T-helper 2 cell treated with Interferon-gamma antibody and Interleukin-4, amounts not matched to agents 5 μg/mL and 100 μg/mL, for 36 hours (primary cell): ENCODE data around the gene MAP3K21.

Experiments
- DNase-seq: peaks from one replicate; pipeline ENCODE4 v3.0.0; 2021; ENCODE audit warnings: low spot score
- H3K27ac Mint-ChIP-seq: one replicate; pipeline ENCODE4 v1.8.0; 2021; ENCODE audit warnings: mild to moderate bottlenecking, mixed read lengths
- H3K27me3 Mint-ChIP-seq: one replicate; pipeline ENCODE4 v1.8.0; 2021; ENCODE audit warnings: low read depth, mixed read lengths
- H3K36me3 Mint-ChIP-seq: one replicate; pipeline ENCODE4 v1.8.0; 2021; ENCODE audit warnings: low read depth, mixed read lengths
- H3K4me1 Mint-ChIP-seq: one replicate; pipeline ENCODE4 v1.8.0; 2021; ENCODE audit warnings: low read depth, mixed read lengths
- H3K4me3 Mint-ChIP-seq: one replicate; pipeline ENCODE4 v1.8.0; 2022; ENCODE audit warnings: mild to moderate bottlenecking, moderate library complexity, mixed read lengths
- H3K9me3 Mint-ChIP-seq: one replicate; pipeline ENCODE4 v1.8.0; 2021; ENCODE audit warnings: mixed read lengths

Gene MAP3K21

DNA sequence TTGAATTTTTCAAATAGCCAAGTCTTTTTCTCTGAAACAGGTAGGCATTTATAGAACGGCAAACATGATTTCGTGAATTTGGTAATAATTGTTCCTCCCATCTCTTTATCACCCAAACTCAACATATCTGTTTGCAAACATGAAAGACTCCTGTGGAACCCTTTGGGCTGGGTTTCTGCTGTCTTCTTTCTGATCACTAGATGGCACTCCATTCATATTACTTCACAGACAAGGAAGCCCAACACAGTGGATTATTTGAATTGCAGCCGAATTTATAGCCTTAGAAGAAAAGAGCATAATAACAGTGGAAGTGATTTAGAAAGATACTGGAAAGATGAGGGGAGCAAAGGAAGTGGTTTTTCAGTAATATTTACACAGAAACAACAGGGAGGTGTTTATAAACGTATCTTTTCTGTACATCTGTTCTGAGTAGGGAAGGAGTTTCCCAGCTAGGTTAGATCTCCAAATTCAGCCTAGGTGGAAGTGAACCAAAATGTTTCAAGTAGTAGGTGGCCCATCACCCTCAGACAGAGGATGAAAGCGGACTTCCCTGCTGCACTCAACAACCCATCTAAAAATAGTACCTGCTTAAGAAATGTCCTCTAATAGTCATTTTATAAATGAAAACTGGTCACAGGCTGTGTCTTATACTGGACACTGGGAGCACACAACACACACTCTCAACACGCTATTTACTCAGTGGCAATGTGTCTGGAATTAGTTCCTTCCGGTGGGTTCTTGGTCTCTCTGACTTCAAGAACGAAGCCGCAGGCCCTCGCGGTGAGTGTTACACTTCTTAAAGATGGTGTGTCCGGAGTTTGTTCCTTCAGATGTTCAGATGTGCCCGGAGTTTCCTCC lies 67.6 kb downstream of the MAP3K21 start:
- H3K36me3 Mint-ChIP-seq, result no peaks in the 10 kb centered on the region
- H3K4me3 Mint-ChIP-seq, result no peak overlapping the region
- H3K27ac Mint-ChIP-seq, result no peak overlapping the region
- peaks cover 24% of the 10 kb centered on the region for H3K27me3 Mint-ChIP-seq
- no peak for DNase-seq
- H3K4me1 Mint-ChIP-seq, result no peaks in the 10 kb centered on the region
- no peaks in the 10 kb centered on the region for H3K9me3 Mint-ChIP-seq

DNA sequence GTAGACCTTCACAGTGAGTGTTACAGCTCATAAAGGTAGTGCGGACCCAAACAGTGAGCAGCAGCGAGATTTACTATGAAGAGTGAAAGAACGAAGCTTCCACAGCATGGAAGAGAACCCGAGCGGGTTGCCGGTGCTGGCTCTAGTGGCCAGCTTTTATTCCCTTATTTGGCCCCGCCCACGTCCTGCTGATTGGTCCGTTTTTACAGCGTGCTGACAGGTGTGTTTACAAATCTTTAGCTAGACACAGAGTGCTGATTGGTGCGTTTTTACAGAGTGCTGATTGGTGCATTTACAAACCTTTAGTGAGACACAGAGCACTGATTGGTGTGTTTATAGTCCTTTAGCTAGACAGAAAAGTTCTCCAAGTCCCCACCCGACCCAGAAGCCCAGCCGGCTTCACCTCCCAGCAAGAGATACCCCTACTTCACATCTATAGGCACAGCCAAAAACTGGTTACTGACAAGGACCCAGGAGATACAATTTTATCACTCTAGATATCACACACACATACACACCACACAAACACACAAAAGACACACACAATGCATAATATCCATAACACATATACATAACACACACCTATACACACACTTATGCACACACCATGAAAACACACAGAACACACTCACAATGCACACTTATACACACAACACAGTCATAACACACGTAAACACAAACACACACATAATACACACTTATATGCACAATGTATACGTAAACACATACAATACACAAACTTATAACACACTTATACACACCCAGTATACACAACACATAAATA lies 68.5 kb downstream of the MAP3K21 start:
- no peaks in the 10 kb centered on the region for H3K9me3 Mint-ChIP-seq
- no peak overlapping the region for H3K4me3 Mint-ChIP-seq
- H3K27me3 Mint-ChIP-seq, result peaks cover 25% of the 10 kb centered on the region
- no peaks in the 10 kb centered on the region for H3K36me3 Mint-ChIP-seq
- no peak for DNase-seq
- H3K27ac Mint-ChIP-seq, result no peak overlapping the region
- H3K4me1 Mint-ChIP-seq, result peaks cover 4% of the 10 kb centered on the region

DNA sequence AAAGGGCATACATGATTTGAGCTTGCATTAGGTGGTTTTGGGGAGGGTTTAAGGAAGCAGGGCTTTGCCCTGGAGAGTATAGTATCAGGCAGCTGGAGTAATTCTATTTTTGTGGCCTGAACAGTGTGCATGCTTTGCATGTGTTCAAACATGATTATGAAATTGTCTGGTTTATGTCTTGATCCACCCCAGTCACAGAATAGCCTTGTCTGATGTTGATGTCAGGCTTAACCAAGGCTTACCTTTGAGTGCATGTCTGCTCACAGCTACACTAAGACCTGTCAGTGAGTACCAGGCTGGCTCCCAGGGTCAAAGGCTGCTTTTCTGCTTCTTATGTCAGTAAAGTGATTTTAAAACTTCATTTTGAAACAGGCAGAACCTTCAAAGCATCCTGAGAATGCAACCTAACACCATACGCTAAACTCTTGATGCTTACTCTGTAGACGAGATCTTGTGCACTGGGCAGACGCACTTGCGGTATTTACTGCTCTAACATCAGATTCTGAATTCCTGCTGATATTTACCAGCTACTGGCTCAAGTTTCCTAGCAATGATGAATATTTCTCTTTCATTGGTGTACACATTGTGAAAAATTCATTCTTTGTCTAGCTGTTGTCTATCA lies 78.9 kb downstream of the MAP3K21 start:
- Mint-ChIP-seq H3K4me3 (peak overlapping the region; percentile 2), H3K27me3 (peaks cover 8% of the 10 kb centered on the region), H3K27ac (peak overlapping the region; percentile 46), H3K9me3 (peaks cover 20% of the 10 kb centered on the region), H3K4me1 (peaks cover 23% of the 10 kb centered on the region), H3K36me3 (peaks cover 10% of the 10 kb centered on the region)
- no peak for DNase-seq

DNA sequence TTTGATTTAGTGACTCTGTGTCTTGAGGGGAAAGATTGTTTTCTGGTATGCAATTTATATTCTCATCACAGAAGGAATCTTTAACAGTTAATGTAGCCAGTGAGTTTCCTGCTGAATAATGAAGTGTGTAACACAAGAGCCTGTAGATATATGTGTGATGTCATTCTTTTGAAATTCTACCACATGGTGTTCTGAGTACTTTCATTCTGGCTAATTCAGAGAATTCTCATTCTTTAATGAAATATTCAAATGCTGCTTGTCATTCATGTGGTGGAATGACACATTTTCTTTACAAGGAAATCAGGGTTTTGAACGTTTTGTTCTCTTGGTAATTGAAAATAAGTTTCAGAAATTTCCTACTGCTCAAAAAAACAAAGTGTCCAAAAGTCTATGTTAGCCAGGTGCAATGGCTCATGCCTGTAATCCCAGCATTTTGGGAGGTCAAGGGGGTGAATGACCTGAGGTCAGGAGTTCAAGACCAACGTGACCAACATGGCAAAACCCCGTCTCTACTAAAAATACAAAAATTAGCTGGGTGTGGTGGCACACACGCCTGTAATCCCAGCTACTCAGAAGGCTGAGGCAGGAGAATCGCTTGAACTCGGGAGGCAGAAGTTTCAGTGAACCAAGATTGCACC lies 79.6 kb downstream of the MAP3K21 start:
- peak overlapping the region; percentile 2 for H3K4me3 Mint-ChIP-seq
- H3K27me3 Mint-ChIP-seq, result peaks cover 8% of the 10 kb centered on the region
- H3K27ac Mint-ChIP-seq, result peak overlapping the region; percentile 46
- H3K36me3 Mint-ChIP-seq, result peaks cover 10% of the 10 kb centered on the region
- peaks cover 23% of the 10 kb centered on the region for H3K4me1 Mint-ChIP-seq
- no peak for DNase-seq
- peaks cover 20% of the 10 kb centered on the region for H3K9me3 Mint-ChIP-seq

DNA sequence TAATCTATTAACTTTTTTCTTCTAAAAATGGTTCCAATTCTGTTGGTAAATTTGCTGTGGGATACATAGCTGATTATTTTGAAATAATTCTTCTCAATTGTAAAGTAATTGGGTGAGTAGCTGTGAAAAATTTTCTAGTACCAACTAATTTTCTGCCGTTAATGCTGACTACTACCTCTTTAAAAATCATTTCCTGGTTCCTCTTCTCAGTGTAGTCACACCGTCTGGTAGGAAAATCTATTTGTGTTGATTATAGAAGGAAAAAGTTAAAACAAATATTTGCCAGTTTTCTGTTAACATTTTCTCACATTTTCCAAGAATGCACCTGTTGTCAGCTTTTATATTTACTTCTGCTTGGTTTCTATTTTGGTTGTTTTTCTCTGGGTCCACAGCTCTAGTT lies 82.0 kb downstream of the MAP3K21 start:
- no peak overlapping the region for H3K4me3 Mint-ChIP-seq
- no peak overlapping the region for H3K27ac Mint-ChIP-seq
- H3K9me3 Mint-ChIP-seq, result peaks cover 17% of the 10 kb centered on the region
- peaks cover 10% of the 10 kb centered on the region for H3K36me3 Mint-ChIP-seq
- H3K4me1 Mint-ChIP-seq, result peaks cover 23% of the 10 kb centered on the region
- peaks cover 6% of the 10 kb centered on the region for H3K27me3 Mint-ChIP-seq
- DNase-seq, result no peak

DNA sequence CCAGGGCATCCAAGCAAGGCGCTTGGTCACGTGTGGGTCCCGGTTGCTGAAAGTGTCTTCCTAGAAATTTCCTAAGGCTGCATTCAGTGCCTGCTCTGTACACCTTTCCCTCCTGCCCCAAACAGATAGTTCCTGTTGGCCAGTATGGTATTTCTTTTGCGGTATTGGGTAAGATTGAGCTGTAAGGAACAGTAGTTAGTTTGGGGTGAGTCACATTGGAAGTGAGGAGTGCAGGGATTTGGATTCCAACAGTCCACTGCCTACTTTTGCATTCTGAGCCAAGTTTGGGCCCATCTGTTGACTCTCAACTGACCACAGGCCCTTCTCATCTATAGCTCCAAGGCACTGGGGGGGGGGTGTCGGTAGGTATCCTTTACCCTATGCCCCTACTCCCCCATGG lies 83.4 kb downstream of the MAP3K21 start:
- no peak overlapping the region for H3K4me3 Mint-ChIP-seq
- no peak overlapping the region for H3K27ac Mint-ChIP-seq
- H3K9me3 Mint-ChIP-seq, result peaks cover 17% of the 10 kb centered on the region
- DNase-seq, result no peak
- H3K27me3 Mint-ChIP-seq, result peaks cover 11% of the 10 kb centered on the region
- peaks cover 10% of the 10 kb centered on the region for H3K36me3 Mint-ChIP-seq
- H3K4me1 Mint-ChIP-seq, result peaks cover 21% of the 10 kb centered on the region

DNA sequence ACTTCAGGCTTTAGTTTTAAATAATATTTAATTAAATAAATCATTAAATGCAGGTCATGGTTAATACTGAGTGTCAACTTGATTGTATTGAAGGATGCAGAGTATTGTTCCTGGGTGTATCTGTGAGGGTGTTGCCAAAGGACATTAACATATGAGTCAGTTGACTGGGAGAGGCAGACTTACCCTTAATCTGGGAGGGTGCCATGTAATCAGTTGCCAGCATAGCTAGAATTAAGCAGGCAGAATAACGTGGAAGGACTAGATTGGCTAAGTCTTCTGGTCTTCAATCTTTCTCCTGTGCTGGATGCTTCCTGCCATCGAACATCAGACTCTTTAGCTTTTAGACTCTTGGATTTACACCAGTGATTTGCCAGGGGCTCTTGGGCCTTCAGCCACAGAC lies 85.3 kb downstream of the MAP3K21 start:
- Mint-ChIP-seq H3K36me3 (peaks cover 7% of the 10 kb centered on the region), H3K4me3 (no peak overlapping the region), H3K9me3 (peaks cover 14% of the 10 kb centered on the region), H3K27me3 (peaks cover 11% of the 10 kb centered on the region), H3K4me1 (peaks cover 4% of the 10 kb centered on the region), H3K27ac (no peak overlapping the region)
- DNase-seq, result no peak

DNA sequence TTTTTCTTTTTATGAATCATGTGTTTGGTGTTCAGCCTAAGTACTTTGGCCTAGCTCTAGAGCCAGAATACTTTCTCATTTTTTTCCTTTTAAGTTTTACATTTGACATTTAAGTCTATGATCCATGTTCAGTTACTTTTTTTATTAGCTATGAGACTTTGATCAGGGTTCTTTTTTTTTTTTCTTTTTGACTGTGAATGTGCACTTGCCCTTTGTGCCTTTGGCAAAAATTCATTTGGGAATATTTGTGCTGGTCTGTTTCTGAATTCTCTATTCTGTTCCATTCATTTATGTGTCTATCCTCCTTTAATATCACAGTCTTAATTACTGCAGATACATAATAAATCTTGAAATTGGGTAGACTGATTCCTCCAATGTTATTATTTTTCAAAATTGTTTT lies 93.8 kb downstream of the MAP3K21 start:
- Mint-ChIP-seq H3K27me3 (peaks cover 36% of the 10 kb centered on the region), H3K27ac (no peak overlapping the region), H3K4me1 (no peaks in the 10 kb centered on the region), H3K4me3 (no peak overlapping the region), H3K9me3 (no peaks in the 10 kb centered on the region), H3K36me3 (no peaks in the 10 kb centered on the region)
- DNase-seq, result no peak

GRCh38 chr1:233424779-233425178 lies 97.3 kb downstream of the MAP3K21 start:
- no peaks in the 10 kb centered on the region for H3K36me3 Mint-ChIP-seq
- no peak overlapping the region for H3K27ac Mint-ChIP-seq
- no peaks in the 10 kb centered on the region for H3K4me1 Mint-ChIP-seq
- H3K27me3 Mint-ChIP-seq, result peaks cover 49% of the 10 kb centered on the region
- DNase-seq, result no peak
- no peak overlapping the region for H3K4me3 Mint-ChIP-seq
- H3K9me3 Mint-ChIP-seq, result no peaks in the 10 kb centered on the region

DNA sequence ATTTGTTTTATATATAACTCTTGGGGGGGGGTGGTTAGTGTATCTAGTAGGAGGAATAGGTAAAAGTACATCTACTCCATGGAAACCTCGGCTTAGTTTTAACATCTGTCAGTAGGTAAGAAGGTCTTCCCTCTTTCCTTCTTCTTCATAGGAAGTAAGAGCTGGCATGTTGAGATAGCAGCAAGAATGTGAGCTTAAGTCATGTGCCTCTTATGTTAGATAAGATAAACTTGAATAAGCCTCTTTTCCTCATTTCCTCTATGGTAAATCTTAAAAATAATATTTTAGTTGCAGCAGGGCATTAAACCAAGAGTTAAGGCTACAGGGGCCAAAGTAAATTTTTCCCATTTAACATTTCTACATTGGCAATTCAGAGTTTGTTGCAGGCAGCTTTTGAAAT lies 100.4 kb downstream of the MAP3K21 start:
- no peaks in the 10 kb centered on the region for H3K4me1 Mint-ChIP-seq
- no peak overlapping the region for H3K27ac Mint-ChIP-seq
- no peaks in the 10 kb centered on the region for H3K36me3 Mint-ChIP-seq
- H3K9me3 Mint-ChIP-seq, result no peaks in the 10 kb centered on the region
- H3K4me3 Mint-ChIP-seq, result no peak overlapping the region
- H3K27me3 Mint-ChIP-seq, result peaks cover 36% of the 10 kb centered on the region
- DNase-seq, result no peak

DNA sequence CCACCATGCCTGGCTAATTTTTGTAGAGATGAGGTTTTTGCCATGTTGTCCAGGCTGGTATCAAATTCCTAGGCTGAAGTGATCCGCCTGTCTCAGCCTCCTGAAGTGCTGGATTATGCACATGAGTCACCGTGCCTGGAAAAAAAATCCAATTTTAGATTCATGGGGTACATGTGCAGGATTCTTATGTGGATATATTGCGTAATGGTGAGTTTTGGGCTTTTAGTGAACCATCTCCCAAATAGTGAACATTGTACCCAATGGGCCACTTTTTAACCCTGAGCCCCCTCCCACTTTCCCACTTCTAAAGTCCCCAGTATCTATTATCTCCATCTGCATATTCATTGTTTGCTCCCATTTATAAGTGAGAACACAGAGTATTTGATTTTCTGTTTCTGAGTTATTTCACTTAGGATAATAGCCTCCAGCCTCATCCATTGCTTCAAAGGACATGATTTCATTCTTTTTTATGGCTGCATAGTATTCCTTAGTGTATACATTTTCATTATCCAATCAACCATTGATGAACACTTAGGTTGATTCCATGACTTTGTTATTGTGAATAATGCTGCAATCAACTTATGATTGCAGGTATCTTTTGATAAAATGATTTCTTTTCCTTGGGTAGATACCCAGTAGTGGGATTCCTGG lies 104.4 kb downstream of the MAP3K21 start:
- Mint-ChIP-seq H3K4me3 (no peak overlapping the region), H3K36me3 (no peaks in the 10 kb centered on the region), H3K4me1 (no peaks in the 10 kb centered on the region), H3K27ac (no peak overlapping the region), H3K27me3 (peaks cover 29% of the 10 kb centered on the region), H3K9me3 (no peaks in the 10 kb centered on the region)
- no peak for DNase-seq

- no peaks in the 10 kb centered on the region for H3K36me3 Mint-ChIP-seq
- no peak overlapping the region for H3K27ac Mint-ChIP-seq
- DNase-seq, result no peak
- peaks cover 23% of the 10 kb centered on the region for H3K27me3 Mint-ChIP-seq
- H3K4me1 Mint-ChIP-seq, result no peaks in the 10 kb centered on the region
- no peaks in the 10 kb centered on the region for H3K9me3 Mint-ChIP-seq
- H3K4me3 Mint-ChIP-seq, result no peak overlapping the region
Observed at GRCh38 chr1:233432916-233433315, 105.4 kb downstream of the MAP3K21 start.

DNA sequence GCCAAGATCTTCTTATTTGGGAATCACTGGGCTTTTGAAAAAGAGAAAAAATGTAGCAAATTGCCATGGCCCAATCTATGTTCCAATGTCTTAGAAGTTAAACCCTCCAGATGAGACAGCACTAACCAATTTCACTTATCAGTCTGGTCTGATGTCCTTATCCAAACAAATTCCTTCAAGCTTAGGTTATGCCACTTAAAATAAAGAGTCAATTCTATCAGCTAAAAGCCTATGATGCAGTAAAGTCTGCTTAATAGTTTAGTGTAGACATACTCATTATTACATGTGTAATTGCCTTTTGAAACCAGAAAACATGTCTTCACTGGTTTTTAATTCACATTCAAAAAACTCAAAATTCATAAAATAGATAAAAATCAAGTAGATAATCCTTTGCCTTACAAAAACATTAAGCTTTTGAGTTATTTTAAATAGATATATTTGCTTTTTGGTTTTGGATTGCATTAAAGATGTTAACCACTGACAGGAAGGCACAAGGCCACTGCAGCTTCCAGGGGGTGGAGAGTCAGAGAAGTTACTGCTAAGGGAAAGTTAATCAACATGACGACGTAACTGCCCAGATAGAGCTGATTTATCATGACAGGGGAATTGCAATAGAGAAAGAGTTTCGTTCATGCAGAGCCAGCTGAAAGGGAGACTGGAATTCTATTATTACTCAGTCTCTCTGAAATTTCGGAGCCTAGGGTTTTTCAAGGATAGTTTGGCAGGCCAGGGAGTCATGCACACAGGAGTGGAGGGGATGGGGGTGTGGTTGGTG lies 106.1 kb downstream of the MAP3K21 start:
- no peak for DNase-seq
- no peaks in the 10 kb centered on the region for H3K4me1 Mint-ChIP-seq
- no peaks in the 10 kb centered on the region for H3K9me3 Mint-ChIP-seq
- no peaks in the 10 kb centered on the region for H3K36me3 Mint-ChIP-seq
- peaks cover 20% of the 10 kb centered on the region for H3K27me3 Mint-ChIP-seq
- no peak overlapping the region for H3K27ac Mint-ChIP-seq
- no peak overlapping the region for H3K4me3 Mint-ChIP-seq
